Measurements from ENCODE around the gene MOGAT3.
A peak's percentile ranks its signal among the peaks of the same experiment; 100 is the strongest.

The MOGAT3 gene

GRCh38 chr7:101233907-101234547 is 33.2 kb upstream of the MOGAT3 start:
- DNase-seq (ENCODE audit: low read depth in 3 of 3), result no peak

GRCh38 chr7:101232141-101232850 is 31.5 kb upstream of the MOGAT3 start:
- no peak for DNase-seq (ENCODE audit: low read depth in 3 of 3)

GRCh38 chr7:101231644-101232043 is 30.8 kb upstream of the MOGAT3 start:
- no peak for DNase-seq (ENCODE audit: low read depth in 3 of 3)

- DNase-seq (ENCODE audit: low read depth in 3 of 3), result no peak
Observed at GRCh38 chr7:101226721-101227120, 25.9 kb upstream of the MOGAT3 start.

- DNase-seq (ENCODE audit: low read depth in 3 of 3), result no peak
Observed at GRCh38 chr7:101225650-101226049, 24.8 kb upstream of the MOGAT3 start.

GRCh38 chr7:101223528-101223927 is 22.7 kb upstream of the MOGAT3 start:
- no peak for DNase-seq (ENCODE audit: low read depth in 3 of 3)

GRCh38 chr7:101222275-101222830 is 21.5 kb upstream of the MOGAT3 start:
- no peak for DNase-seq (ENCODE audit: low read depth in 3 of 3)

GRCh38 chr7:101220295-101220694 is 19.5 kb upstream of the MOGAT3 start:
- no peak for DNase-seq (ENCODE audit: low read depth in 3 of 3)

- no peak for DNase-seq (ENCODE audit: low read depth in 3 of 3)
Observed at GRCh38 chr7:101218236-101219125, 17.6 kb upstream of the MOGAT3 start.

GRCh38 chr7:101217388-101218235 is 16.8 kb upstream of the MOGAT3 start, which contains the start of the genes PLOD3 and ZNHIT1:
TSS of gene PLOD3 (minus strand) at chr7:101217581. CDS start at chr7:101217274, 307 bp downstream.
TSS of gene ZNHIT1 (plus strand) at chr7:101218165. CDS start at chr7:101218196, 31 bp downstream.
- DNase-seq (ENCODE audit: low read depth in 3 of 3), result peak; percentile 91 to 93 (median 92)

GRCh38 chr7:101216860-101217387 is 16.1 kb upstream of the MOGAT3 start:
- no peak for DNase-seq (ENCODE audit: low read depth in 3 of 3)

GRCh38 chr7:101216001-101216859 is 15.4 kb upstream of the MOGAT3 start:
- no peak for DNase-seq (ENCODE audit: low read depth in 3 of 3)

- DNase-seq (ENCODE audit: low read depth in 3 of 3), result no peak
Observed at GRCh38 chr7:101212014-101212413, 11.2 kb upstream of the MOGAT3 start.

- no peak for DNase-seq (ENCODE audit: low read depth in 3 of 3)
Observed at GRCh38 chr7:101211501-101211900, 10.7 kb upstream of the MOGAT3 start.

GRCh38 chr7:101210143-101210542 is 9.3 kb upstream of the MOGAT3 start:
- DNase-seq (ENCODE audit: low read depth in 3 of 3), result no peak

- DNase-seq (ENCODE audit: low read depth in 3 of 3), result no peak
Observed at GRCh38 chr7:101208794-101209193, 8.0 kb upstream of the MOGAT3 start.

- no peak for DNase-seq (ENCODE audit: low read depth in 3 of 3)
Observed at GRCh38 chr7:101207459-101207858, 6.6 kb upstream of the MOGAT3 start.

- DNase-seq (ENCODE audit: low read depth in 3 of 3), result no peak
Observed at GRCh38 chr7:101206665-101207042, 5.8 kb upstream of the MOGAT3 start.

- no peak for DNase-seq (ENCODE audit: low read depth in 3 of 3)
Observed at GRCh38 chr7:101205901-101206664, 5.2 kb upstream of the MOGAT3 start.
